ENCODE data around the gene C6orf120. TPM values are rescaled to one million over a fixed set of nuclear protein-coding genes. Genes with fewer than 3 reads are reported as not detected.

Gene C6orf120
- total RNA-seq, 1 donor from 2014 or later, result 18.9 TPM

GRCh38 chr6:169724494-169725124, 22.7 kb downstream of the C6orf120 start, which contains the start of gene PHF10:
Gene PHF10 (minus strand): TSS chr6:169724500. CDS start chr6:169723931, 569 bp downstream.
- DNase-seq (ENCODE audit: low read depth in 2 of 2), result peak; percentile 16 to 76

GRCh38 chr6:169725125-169726048, 23.5 kb downstream of the C6orf120 start:
- DNase-seq (ENCODE audit: low read depth in 2 of 2), result peak; percentile 45 to 88

GRCh38 chr6:169726049-169726400, 24.1 kb downstream of the C6orf120 start:
- DNase-seq (ENCODE audit: low read depth in 2 of 2), result no peak

- no peak for DNase-seq (ENCODE audit: low read depth in 2 of 2)
These were observed 25.0 kb downstream of the C6orf120 start for GRCh38 chr6:169726963-169727362.

- DNase-seq (ENCODE audit: low read depth in 2 of 2), result no peak
These were observed 28.0 kb downstream of the C6orf120 start for GRCh38 chr6:169729961-169730360.

- DNase-seq (ENCODE audit: low read depth in 2 of 2), result no peak
These were observed 36.5 kb downstream of the C6orf120 start for GRCh38 chr6:169738204-169738975.

- DNase-seq (ENCODE audit: low read depth in 2 of 2), result no peak
These were observed 37.1 kb downstream of the C6orf120 start for GRCh38 chr6:169738976-169739529.

- DNase-seq (ENCODE audit: low read depth in 2 of 2), result no peak
These were observed 39.4 kb downstream of the C6orf120 start for GRCh38 chr6:169741344-169741743.

- no peak for DNase-seq (ENCODE audit: low read depth in 2 of 2)
These were observed 43.5 kb downstream of the C6orf120 start for GRCh38 chr6:169745405-169745804.

- no peak for DNase-seq (ENCODE audit: low read depth in 2 of 2)
These were observed 44.6 kb downstream of the C6orf120 start for GRCh38 chr6:169746556-169746955.

- DNase-seq (ENCODE audit: low read depth in 2 of 2), result peak; percentile 86 to 95
These were observed 49.5 kb downstream of the C6orf120 start, which contains the start of the genes DYNLT2 and ERMARD for GRCh38 chr6:169751242-169752073. Gene DYNLT2 (minus strand): TSS chr6:169751572. CDS start chr6:169751458, 114 bp downstream. Gene ERMARD (plus strand): TSS chr6:169751622. CDS start chr6:169751658, 36 bp downstream.

GRCh38 chr6:169752074-169752623, 50.2 kb downstream of the C6orf120 start:
- DNase-seq (ENCODE audit: low read depth in 2 of 2), result peak in 1 of 2 donors; percentile 3

Other genes starting within 250 kb of the C6orf120 start
- gene WDR27, start 97 bp upstream of the C6orf120 start, total RNA-seq, result 12.5 and 24.5 TPM in 2 replicates
- 17.5 and 23.8 TPM in 2 replicates for gene PHF10, start 22.4 kb downstream of the C6orf120 start, total RNA-seq
- gene DYNLT2, start 49.4 kb downstream of the C6orf120 start, total RNA-seq, result 0.51 and 0.76 TPM in 2 replicates
- gene ERMARD, start 49.5 kb downstream of the C6orf120 start, total RNA-seq, result 14.0 and 16.1 TPM in 2 replicates